IPS-18c (cell line): ENCODE measurements around the gene FAM111A.

ENCODE experiments used
- H3K4me3 ChIP-seq: 2 replicates; pipeline ENCODE4 v1.7.0; 2013; ENCODE audit warnings: low read depth, mild to moderate bottlenecking, low read length, moderate library complexity; ENCODE audit not compliant: insufficient read depth
- H3K9me3 ChIP-seq: one replicate; pipeline ENCODE4 v1.6.1; 2013; ENCODE audit warnings: mild to moderate bottlenecking, low read length, moderate library complexity; ENCODE audit not compliant: control insufficient read depth, insufficient read depth

The FAM111A gene

GRCh38 chr11:59173080-59173963 lies 30.7 kb downstream of the FAM111A start:
- Histone ChIP-seq H3K4me3 (peak overlapping the region; percentile 82), H3K9me3 (peaks cover 2% of the 10 kb centered on the region)

- peak overlapping the region; percentile 82 for H3K4me3 ChIP-seq
These were observed 31.5 kb downstream of the FAM111A start for GRCh38 chr11:59173964-59174663.

GRCh38 chr11:59174664-59175033 lies 32.0 kb downstream of the FAM111A start:
- H3K4me3 ChIP-seq: peak overlapping the region; percentile 9; the same call in 1 of the 2 replicates
- H3K9me3 ChIP-seq: peaks cover 9% of the 10 kb centered on the region

More at GRCh38 chr11:59173964-59174663, 31.5 kb downstream of the FAM111A start:
- peaks cover 4% of the 10 kb centered on the region for H3K9me3 ChIP-seq

GRCh38 chr11:59175091-59175501 lies 32.4 kb downstream of the FAM111A start:
- no peak overlapping the region; the same call in 1 of the 2 replicates for H3K4me3 ChIP-seq

GRCh38 chr11:59176330-59176729 lies 33.7 kb downstream of the FAM111A start:
- H3K4me3 ChIP-seq: no peak overlapping the region
- peaks cover 10% of the 10 kb centered on the region for H3K9me3 ChIP-seq

More at GRCh38 chr11:59175091-59175501, 32.4 kb downstream of the FAM111A start:
- H3K9me3 ChIP-seq: peaks cover 10% of the 10 kb centered on the region

- H3K4me3 ChIP-seq: no peak overlapping the region
- H3K9me3 ChIP-seq: peaks cover 10% of the 10 kb centered on the region
These were observed 35.7 kb downstream of the FAM111A start for GRCh38 chr11:59178402-59178801.

- Histone ChIP-seq H3K4me3 (no peak overlapping the region), H3K9me3 (peaks cover 10% of the 10 kb centered on the region)
These were observed 36.5 kb downstream of the FAM111A start for GRCh38 chr11:59179121-59179520.

- Histone ChIP-seq H3K4me3 (no peak overlapping the region), H3K9me3 (peaks cover 10% of the 10 kb centered on the region)
These were observed 37.6 kb downstream of the FAM111A start for GRCh38 chr11:59180168-59180776.

- Histone ChIP-seq H3K4me3 (no peak overlapping the region), H3K9me3 (peaks cover 8% of the 10 kb centered on the region)
These were observed 38.3 kb downstream of the FAM111A start for GRCh38 chr11:59180907-59181306.

- Histone ChIP-seq H3K4me3 (no peak overlapping the region), H3K9me3 (peaks cover 8% of the 10 kb centered on the region)
These were observed 39.2 kb downstream of the FAM111A start for GRCh38 chr11:59181746-59182456.

GRCh38 chr11:59182457-59183151 lies 39.9 kb downstream of the FAM111A start:
- Histone ChIP-seq H3K4me3 (no peak overlapping the region), H3K9me3 (peaks cover 8% of the 10 kb centered on the region)

- Histone ChIP-seq H3K9me3 (peaks cover 8% of the 10 kb centered on the region), H3K4me3 (no peak overlapping the region)
These were observed 41.1 kb downstream of the FAM111A start for GRCh38 chr11:59183771-59184170.

GRCh38 chr11:59184691-59185339 lies 42.2 kb downstream of the FAM111A start:
- Histone ChIP-seq H3K4me3 (no peak overlapping the region), H3K9me3 (no peaks in the 10 kb centered on the region)

GRCh38 chr11:59185386-59185945 lies 42.8 kb downstream of the FAM111A start:
- Histone ChIP-seq H3K4me3 (no peak overlapping the region), H3K9me3 (no peaks in the 10 kb centered on the region)

- no peaks in the 10 kb centered on the region for H3K9me3 ChIP-seq
- H3K4me3 ChIP-seq: no peak overlapping the region
These were observed 43.5 kb downstream of the FAM111A start for GRCh38 chr11:59186130-59186594.

- no peak overlapping the region for H3K4me3 ChIP-seq
- H3K9me3 ChIP-seq: no peaks in the 10 kb centered on the region
These were observed 44.4 kb downstream of the FAM111A start for GRCh38 chr11:59187035-59187434.
